Stomach smooth muscle (tissue), 2 donors: ENCODE measurements around the gene NEURL1B.

Experiments
- H3K27ac ChIP-seq: one replicate; pipeline ENCODE4 v1.7.0; 2013; ENCODE audit warnings: mild to moderate bottlenecking, low read length, inconsistent platforms
- H3K27me3 ChIP-seq, 2 donors: one replicate each; pipeline ENCODE4 v1.7.0; 2013; ENCODE audit warnings: low read length in 2 of 2; ENCODE audit not compliant: insufficient read depth in 2 of 2, control insufficient read depth in 1 of 2
- H3K36me3 ChIP-seq, 2 donors: one replicate each; pipeline ENCODE4 v1.7.0; 2013; ENCODE audit warnings: low read length in 2 of 2; ENCODE audit not compliant: control insufficient read depth in 2 of 2, insufficient read depth in 2 of 2
- H3K4me1 ChIP-seq: one replicate; pipeline ENCODE4 v1.7.0; 2013; ENCODE audit warnings: low read length; ENCODE audit not compliant: control insufficient read depth, insufficient read depth
- H3K4me3 ChIP-seq, 2 donors: one replicate each; pipeline ENCODE4 v1.7.0; 2013; ENCODE audit warnings: low read length in 2 of 2
- H3K9ac ChIP-seq, 2 donors: one replicate each; pipeline ENCODE4 v1.7.0; 2013; ENCODE audit warnings: low read length in 2 of 2, mild to moderate bottlenecking in 1 of 2
- H3K9me3 ChIP-seq, 2 donors: one replicate each; pipeline ENCODE4 v1.7.0; 2013; ENCODE audit warnings: low read length in 2 of 2; ENCODE audit not compliant: control insufficient read depth in 2 of 2
- donor health status: healthy.
- donor health status: Pancreatic carcinoma.

Gene NEURL1B

DNA sequence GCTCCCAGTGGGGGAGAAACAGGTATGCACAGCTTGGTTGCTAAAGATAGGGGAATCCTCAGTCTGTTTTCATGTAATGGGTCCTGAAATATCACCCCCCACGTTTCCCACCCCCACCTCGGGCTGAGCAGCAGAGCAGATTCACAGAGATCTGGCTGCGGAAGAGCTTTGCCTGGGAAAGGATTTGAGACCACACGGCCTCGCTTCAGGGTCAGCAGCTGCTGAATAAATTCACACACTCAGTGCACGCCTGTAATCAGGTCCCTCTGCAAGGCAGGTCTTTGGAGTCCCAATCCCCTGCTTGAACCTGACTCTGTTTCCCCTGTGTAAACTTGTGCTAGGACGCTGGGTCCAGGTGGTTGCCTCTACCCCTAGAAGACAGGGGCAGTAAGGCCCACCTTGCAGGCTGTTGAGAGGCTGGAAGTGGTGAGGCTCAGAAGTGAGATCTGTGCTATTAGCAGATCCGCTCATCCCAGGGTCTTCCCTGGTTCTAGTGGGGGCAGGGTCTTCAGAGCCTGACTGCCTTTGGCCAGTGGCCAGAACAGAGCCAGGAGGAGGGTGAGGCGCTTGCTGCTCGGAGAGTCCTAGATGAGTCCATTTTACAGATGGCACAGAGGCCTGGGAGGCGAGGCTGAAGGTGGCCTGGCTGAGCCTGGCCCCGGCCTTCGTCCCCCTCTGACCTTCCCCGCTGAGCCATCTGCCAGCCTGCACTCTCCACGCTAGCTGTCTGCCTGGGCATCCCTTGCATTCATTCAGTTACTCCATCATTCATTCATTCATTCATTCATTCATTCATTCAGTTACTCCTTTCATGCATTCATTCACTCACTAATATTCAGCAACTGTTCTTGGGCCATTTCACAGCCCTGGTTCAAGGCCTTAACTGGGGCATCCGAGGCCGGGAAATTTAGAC lies 16.7 kb upstream of the NEURL1B start:
- Histone ChIP-seq H3K9ac (no peak overlapping the region), H3K4me3 (no peak overlapping the region), H3K27ac (no peak overlapping the region), H3K4me1 (no peaks in the 10 kb centered on the region), H3K36me3 (no peaks in the 10 kb centered on the region), H3K27me3 (no peaks in the 10 kb centered on the region), H3K9me3 (no peaks in the 10 kb centered on the region)

GRCh38 chr5:172624996-172625964 lies 15.8 kb upstream of the NEURL1B start:
- H3K36me3 ChIP-seq, result no peaks in the 10 kb centered on the region
- H3K27me3 ChIP-seq, result no peaks in the 10 kb centered on the region
- H3K4me3 ChIP-seq, result no peak overlapping the region
- H3K9ac ChIP-seq, result no peak overlapping the region
- H3K9me3 ChIP-seq, result no peaks in the 10 kb centered on the region
- H3K4me1 ChIP-seq, result no peaks in the 10 kb centered on the region
- no peak overlapping the region for H3K27ac ChIP-seq

DNA sequence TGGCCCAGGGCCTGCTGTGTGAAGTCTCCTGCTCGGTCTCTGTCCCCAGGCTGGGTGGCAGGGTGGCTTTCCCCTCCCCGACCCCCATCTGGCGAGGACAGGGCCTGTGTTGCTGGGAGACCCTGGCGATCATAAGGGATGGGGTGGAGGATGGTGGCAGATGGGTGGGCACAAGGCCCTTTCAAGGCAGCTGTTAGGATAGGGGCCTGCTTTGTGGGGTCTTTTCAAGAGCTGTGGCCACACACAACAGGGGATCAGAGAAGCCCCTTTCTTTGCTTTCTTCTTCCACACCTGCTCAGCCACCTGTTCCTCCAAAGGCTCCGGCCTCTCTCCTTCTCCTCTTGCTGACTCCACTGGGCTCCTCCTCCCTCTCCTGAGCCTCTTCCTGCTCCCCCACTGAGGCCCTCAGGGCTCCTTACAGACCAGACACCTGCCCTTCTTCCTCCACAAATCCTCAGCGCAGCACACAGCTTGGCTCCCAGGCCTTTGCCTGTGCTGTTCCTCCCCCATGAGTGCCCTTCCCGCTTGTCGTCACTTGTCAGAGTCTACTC lies 15.0 kb upstream of the NEURL1B start:
- Histone ChIP-seq H3K9ac (no peak overlapping the region), H3K27ac (no peak overlapping the region), H3K27me3 (no peaks in the 10 kb centered on the region), H3K4me3 (no peak overlapping the region), H3K36me3 (no peaks in the 10 kb centered on the region), H3K4me1 (peaks cover 2% of the 10 kb centered on the region), H3K9me3 (no peaks in the 10 kb centered on the region)

DNA sequence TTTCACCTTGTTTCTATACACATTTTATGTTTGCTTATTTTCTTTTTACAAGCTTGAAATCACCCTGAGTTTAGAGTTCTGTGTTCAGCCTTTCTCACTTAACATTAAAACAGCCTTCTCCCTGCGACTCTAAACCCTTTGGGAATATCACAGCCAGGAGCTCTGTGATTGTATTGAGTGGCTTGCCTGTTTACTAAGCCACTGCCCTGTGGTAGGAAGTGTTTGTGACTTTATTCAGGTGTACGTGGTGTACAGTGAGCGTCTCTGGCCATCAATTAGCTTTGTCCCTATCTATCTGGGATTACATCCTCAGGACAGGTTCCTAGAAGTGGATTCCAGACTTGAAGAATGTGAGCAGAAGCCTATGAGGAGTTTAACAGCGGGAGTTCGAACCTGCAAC lies 11.0 kb upstream of the NEURL1B start:
- Histone ChIP-seq H3K36me3 (no peaks in the 10 kb centered on the region), H3K27me3 (no peaks in the 10 kb centered on the region), H3K9ac (no peak overlapping the region), H3K27ac (no peak overlapping the region), H3K4me3 (no peak overlapping the region), H3K4me1 (peaks cover 2% of the 10 kb centered on the region), H3K9me3 (no peaks in the 10 kb centered on the region)

DNA sequence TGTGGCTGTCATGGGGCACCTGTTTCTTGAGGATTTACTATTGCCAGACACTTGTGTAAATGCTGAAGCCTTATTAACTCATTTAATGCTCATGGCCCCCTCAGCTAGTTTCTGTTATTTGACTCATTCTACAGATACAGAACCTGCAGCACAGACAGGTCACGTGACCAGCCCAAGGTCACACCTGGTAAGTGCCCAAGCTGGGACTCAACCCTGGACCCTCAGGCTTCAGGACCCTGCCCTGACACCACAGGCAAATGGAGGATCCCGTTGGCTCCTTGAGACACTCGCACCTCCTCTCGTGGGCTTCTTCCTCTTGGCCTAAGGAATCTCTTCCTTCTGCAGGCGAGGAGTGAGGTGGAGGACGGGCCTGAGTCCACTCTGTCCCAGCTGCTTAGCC lies 10.6 kb upstream of the NEURL1B start:
- H3K27ac ChIP-seq, result no peak overlapping the region
- H3K4me1 ChIP-seq, result peaks cover 2% of the 10 kb centered on the region
- H3K36me3 ChIP-seq, result no peaks in the 10 kb centered on the region
- H3K9ac ChIP-seq, result no peak overlapping the region
- H3K9me3 ChIP-seq, result no peaks in the 10 kb centered on the region
- H3K4me3 ChIP-seq, result no peak overlapping the region
- no peaks in the 10 kb centered on the region for H3K27me3 ChIP-seq

GRCh38 chr5:172630986-172631385 lies 10.1 kb upstream of the NEURL1B start:
- Histone ChIP-seq H3K9me3 (no peaks in the 10 kb centered on the region), H3K36me3 (no peaks in the 10 kb centered on the region), H3K4me1 (peaks cover 2% of the 10 kb centered on the region), H3K27me3 (no peaks in the 10 kb centered on the region), H3K9ac (no peak overlapping the region), H3K27ac (no peak overlapping the region), H3K4me3 (no peak overlapping the region)

DNA sequence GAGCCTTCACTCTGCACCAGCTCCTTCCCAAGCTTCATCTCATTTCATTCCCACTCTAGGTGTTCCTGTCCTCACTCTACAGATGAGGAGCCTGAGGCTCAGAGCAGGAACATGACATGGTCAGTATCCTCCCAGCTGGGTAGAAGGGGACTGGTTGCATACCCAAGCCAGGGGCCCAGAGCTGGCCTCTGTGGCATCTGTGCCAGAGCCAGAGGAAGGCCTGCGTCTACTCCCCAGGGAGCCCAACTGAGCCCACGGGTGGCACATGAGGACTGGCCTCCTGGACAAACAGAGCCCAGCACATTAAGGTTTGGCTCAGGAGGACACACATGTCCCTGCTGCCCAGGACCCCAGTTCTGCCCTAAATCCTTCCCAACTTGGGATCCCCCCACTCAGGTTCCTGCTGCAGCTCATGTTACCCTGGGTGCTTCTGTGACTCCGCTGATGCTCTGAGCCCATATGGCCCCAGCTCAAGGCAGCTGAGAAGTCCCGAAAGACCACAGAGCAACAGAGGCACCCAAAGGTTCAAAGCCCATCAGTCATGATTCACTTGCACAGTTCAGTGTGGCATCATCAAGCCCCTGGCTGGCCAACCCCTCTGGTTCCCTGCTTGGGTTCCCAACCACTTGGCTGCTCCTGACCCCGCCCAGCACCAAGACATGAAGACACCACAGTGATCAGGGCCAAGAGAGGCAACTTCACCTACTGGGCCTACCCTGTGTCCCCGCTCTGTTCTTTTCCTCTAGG lies 8.5 kb upstream of the NEURL1B start:
- Histone ChIP-seq H3K9ac (no peak overlapping the region), H3K36me3 (no peaks in the 10 kb centered on the region), H3K27me3 (no peaks in the 10 kb centered on the region), H3K9me3 (no peaks in the 10 kb centered on the region), H3K4me3 (no peak overlapping the region), H3K4me1 (peaks cover 13% of the 10 kb centered on the region), H3K27ac (no peak overlapping the region)

DNA sequence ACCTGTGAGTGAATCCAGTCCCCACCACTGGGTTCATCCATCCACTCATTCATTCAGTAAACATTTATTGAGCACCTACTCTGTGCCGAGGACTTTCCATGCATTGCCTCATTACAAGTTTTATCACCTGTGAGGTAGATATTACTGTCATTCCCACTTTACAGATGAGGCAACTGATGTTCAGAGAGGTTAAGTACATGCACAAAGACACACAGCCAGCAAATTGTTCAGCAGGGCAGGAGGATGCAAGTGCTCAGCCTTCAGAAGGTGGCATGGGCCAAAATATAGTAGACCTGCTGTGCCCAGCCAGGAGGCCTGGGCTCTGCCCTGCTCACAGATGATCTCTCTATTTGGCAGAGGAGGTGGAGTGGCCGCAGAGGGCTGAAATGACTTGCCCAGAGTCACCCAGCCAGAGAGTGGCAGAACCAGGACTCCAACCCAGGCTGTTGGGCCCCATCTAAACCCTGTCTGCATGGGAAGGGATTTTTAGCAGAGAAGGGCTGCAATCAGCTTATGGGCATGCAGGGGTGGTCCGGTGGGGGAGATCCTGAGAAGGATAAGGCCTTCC lies 7.6 kb upstream of the NEURL1B start:
- H3K27ac ChIP-seq, result no peak overlapping the region
- H3K4me1 ChIP-seq, result peaks cover 13% of the 10 kb centered on the region
- H3K36me3 ChIP-seq, result no peaks in the 10 kb centered on the region

GRCh38 chr5:172634106-172634899 lies 6.8 kb upstream of the NEURL1B start:
- H3K27ac ChIP-seq, result no peak overlapping the region
- H3K9ac ChIP-seq, result no peak overlapping the region
- H3K9me3 ChIP-seq, result no peaks in the 10 kb centered on the region
- H3K36me3 ChIP-seq, result no peaks in the 10 kb centered on the region
- H3K4me3 ChIP-seq, result no peak overlapping the region
- no peaks in the 10 kb centered on the region for H3K27me3 ChIP-seq
- H3K4me1 ChIP-seq, result peaks cover 13% of the 10 kb centered on the region

More for the DNA sequence above, 7.6 kb upstream of the NEURL1B start:
- no peak overlapping the region for H3K9ac ChIP-seq
- H3K4me3 ChIP-seq, result no peak overlapping the region
- no peaks in the 10 kb centered on the region for H3K27me3 ChIP-seq
- H3K9me3 ChIP-seq, result no peaks in the 10 kb centered on the region
